HG03354 (cell line): ENCODE data around the gene TRPT1.

ENCODE experiments used
- ATAC-seq: cut with Tn5 transposase; IDR thresholded peaks from one replicate; pipeline ENCODE4 v1.9.1; 2021; ENCODE audit warnings: mild to moderate bottlenecking; ENCODE audit not compliant: unreplicated experiment, poor library complexity, severe bottlenecking

TRPT1 gene

DNA sequence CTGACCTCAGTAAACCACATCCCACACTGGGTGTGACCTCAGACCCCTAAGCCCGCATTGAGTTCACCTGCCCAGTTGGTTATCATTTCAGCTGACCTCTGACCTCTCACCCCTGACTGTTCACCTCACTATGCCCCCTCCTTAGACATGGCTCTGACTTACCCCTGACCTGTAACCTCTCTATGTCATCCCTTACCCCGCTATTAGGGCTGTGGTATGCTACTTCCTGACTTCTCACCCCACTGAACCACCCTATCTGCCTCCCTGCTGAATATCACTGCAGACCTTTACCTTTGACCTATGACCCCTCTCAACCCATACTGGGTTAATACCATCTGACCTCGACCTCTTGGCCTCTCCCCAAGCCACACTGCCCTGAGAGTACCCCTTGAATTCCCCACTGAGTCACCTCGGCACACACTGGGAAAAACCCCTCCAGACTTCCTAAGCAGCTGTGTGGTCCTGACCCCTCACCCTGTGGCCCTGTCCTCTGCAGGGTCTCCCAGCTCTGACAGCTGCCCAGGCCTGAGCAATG is 33.6 kb upstream of the TRPT1 start:
- no peak for ATAC-seq

DNA sequence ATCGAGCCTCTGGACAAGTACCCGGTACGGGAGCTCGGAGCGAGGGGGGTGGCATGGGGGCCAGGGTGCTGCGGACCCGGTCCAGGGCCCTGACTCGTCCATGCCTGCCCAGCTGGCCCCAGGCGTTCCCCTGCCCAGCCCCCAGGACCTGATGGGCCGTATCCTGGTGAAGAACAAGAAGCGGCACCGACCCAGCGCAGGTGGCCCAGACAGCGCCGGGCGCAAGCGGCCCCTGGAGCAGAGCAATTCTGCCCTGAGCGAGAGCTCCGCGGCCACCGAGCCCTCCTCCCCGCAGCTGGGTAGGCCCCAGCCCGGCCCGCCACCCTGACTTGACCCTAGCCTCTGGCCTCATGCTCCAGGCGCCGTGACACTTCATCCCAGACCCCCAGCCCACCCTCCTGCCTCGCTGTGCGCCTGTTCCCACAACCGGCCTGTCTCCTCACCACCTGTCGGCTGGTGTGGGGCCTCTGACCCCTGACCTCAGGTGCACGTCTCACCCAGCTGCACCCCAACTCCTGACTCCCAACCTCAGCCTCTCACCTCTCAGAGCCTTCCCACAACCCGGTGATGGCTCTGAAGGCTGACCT is 33.1 kb upstream of the TRPT1 start:
- ATAC-seq, result no peak

DNA sequence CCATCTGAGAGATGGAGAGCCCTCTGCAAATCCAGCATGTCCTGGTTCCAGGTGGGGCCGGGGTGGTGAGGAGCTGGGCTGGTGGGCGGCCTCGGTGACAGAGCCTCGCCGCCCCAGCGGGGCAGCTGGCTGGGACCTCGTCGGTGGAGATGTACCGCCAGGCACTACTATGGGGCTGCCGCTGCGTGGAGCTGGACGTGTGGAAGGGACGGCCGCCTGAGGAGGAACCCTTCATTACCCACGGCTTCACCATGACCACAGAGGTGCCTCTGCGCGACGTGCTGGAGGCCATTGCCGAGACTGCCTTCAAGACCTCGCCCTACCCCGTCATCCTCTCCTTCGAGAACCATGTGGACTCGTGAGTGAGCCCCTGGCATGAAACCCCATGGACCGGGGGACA is 32.4 kb upstream of the TRPT1 start:
- ATAC-seq, result no peak

DNA sequence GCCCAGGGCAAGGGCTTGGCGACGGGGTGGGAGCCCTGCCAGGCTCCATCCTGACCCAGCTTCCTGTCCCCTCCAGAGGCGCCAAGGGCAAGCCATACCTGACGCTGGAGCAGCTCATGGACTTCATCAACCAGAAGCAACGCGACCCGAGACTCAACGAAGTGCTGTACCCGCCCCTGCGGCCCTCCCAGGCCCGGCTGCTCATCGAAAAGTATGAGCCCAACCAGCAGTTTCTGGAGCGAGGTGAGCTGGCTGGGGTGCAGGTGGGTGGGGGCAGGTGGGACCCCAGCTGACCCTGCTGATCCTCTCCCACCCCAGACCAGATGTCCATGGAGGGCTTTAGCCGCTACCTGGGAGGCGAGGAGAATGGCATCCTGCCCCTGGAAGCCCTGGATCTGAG is 30.3 kb upstream of the TRPT1 start:
- no peak for ATAC-seq

DNA sequence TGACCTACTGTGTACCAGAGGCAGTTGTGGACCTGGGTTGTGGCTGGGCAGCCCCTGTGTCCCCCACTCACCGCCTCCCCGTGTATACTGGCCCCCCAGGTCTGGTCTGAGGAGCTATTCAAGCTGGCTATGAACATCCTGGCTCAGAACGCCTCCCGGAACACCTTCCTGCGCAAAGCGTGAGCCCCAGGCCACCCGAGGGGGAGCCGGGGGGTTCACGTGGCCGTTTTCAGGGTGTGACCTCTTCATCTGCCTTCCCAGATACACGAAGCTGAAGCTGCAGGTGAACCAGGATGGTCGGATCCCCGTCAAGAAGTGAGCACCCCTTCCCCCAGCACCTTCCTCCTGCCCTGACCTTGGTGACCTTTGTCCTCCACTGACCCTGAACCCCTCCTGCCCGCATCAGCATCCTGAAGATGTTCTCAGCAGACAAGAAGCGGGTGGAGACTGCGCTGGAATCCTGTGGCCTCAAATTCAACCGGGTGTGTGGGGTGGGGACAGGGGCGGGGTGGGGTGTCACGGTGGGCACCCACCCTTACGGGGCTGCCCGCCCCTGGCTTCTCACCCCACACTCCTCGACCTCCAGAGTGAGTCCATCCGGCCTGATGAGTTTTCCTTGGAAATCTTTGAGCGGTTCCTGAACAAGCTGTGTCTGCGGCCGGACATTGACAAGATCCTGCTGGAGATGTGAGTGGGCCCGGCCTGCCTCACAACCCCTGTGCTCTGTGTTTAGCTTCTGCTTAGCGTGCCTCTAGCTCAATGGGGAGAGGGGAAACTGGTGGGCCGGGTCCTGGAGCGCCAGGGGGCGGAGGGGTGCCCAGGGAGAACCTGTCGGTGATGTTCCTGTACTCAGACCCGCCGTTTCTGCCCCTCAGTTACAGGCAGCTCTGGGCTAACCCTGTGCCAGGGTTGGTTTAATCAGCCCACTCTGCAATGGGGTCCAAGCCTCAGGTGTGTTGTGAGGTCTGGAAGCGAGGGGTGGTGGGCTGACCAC is 29.4 kb upstream of the TRPT1 start:
- ATAC-seq, result no peak

DNA sequence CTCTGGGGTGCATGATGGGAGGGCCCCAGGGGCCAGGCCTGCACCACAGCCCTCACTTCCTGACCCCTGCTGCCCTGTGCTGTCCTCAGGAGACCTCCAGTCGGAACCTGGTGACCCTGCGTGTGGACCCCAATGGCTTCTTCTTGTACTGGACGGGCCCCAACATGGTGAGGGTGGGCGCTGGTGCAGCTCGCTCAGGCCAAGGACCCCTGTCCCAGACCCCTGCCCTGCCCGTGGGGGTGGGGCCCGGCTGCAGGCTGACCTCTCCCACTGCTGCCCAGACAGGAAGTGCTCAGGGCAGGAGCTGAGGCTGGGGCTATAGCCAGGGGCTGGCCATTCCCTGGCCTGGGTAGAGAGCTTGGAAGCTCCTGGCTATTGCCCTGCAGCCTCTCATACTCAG is 28.3 kb upstream of the TRPT1 start:
- no peak for ATAC-seq

DNA sequence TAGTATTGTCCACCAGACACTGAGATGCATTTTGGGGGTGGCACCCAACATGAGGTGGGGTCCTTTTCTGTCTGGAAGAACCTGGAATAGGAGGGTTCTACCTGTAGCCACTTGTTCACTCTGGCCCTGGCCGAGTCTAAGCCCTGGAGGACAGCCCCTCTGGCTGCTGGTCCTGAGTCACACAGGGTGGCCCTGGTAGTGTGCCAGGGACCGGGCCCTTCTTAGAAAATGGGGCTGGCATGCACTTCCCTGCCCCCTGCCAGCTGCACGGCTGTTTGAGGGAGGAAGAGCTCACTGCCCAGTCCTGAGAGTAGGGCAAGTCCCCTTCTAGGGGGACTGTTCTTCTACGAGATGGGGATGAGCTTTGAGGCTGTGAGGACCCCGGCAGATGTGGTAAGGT is 27.5 kb upstream of the TRPT1 start:
- ATAC-seq, result no peak

DNA sequence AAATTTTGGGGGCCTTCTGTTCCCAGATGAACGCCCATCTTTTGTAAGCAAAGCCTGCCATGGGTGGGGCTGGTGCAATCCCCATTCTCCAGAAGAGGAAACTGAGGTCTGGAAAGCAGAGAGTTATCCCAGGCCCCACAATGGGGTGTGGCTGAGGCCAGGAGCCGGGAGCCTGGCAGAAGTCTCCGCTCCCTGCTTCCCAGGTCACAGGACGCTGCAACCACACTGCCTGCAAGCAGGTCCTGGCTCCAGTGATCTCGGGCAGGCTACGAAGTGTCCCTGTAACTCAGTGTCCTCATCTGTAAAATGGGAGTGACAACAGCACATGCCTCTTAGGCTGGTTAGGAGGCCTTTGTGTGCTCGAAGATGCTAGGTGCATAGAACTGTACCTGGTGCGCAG is 27.1 kb upstream of the TRPT1 start:
- ATAC-seq, result no peak

DNA sequence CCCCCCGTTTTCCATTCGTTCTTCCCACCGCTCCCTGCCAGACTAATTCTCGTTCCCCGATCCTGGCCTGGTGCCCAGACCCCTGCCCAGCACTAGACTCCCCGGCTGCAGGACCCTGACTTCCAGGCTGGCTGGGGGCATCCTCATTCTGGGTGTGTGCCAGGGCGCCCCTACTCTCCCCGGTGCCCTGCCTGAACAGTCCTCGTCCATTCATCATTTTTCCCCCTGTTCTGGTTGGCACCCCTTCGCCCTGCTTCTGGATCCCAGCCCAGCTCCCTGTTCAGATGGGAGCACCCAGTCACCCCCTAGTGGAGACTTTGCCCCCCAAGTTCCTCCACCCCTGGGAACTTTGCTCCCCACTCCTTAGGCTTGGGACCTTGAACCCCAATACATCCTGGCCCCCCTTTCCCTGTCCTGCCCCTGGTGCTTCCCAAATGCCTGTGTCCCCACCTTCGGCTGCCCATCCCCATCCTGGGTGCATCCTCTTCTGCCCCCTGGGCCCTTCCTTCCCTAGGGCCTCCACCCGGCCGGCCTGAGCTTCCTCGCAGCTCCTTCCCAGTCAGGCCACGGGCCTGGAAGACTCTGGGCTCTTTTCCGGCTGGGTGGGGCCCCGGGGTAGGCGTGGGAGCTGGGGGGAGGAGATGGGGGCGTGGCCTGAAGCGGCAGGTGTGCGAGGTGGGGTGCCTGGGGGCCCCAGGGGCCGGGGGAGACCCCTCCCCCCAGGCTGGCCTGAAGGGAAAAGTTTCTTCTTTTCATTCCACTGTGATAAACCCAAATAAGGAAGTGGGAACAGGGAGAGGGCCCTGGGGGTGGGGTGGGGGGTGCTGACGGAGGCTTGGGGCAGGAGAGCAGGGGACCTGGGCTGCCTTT is 26.3 kb upstream of the TRPT1 start:
- no peak for ATAC-seq

DNA sequence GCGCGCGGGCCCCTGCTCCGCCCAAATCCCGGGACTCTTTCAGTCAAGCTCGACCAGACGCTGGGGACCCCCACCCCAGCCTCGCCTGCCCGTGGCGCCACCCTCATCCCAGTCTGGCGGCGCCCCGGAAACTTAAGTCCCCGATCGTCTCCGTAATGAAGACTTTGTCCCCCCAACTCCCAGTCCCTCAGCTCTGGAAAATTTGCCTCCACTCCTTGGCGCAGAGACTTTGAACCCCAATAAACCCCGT is 25.7 kb upstream of the TRPT1 start:
- no peak for ATAC-seq

DNA sequence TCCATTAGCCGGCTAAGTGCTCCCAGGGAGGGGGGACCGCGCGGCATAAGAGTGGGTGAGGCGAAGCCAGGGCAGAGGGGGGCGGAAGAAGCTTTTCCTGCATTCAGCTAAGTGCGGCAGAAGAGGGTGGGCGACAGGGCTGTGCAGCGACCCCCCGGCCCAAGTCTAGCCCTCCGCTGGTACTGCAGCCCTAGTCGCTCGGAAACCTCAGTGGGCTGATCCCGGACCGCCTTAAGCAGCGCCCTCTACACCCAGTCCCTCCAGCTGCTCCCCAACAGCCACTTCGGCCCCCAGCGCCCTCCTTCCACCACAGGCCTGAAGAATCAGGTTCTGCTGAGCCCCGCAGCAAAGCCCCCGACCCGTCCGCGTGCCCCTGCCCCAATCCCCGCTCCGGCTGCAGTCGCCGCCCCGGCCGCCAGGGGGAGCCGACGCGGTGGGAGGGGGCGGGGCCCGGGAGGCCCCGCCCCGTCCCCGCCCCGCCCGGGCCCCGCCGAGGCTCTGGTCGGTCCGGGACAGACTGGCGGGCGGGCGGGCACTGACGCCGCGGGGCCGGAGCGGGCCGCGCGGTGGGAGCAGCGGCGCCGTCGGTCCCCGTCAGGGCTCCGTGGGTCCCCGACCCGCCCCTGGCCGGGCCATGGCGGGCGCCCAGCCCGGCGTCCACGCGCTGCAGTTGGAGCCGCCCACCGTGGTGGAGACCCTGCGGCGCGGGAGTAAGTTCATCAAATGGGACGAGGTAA is 25.2 kb upstream of the TRPT1 start, which contains the start of gene PLCB3:
TSS of gene PLCB3 (plus strand) at position 515 of the 737 bp plus-strand sequence. CDS start at position 635, 120 bp downstream.
- no peak for ATAC-seq

DNA sequence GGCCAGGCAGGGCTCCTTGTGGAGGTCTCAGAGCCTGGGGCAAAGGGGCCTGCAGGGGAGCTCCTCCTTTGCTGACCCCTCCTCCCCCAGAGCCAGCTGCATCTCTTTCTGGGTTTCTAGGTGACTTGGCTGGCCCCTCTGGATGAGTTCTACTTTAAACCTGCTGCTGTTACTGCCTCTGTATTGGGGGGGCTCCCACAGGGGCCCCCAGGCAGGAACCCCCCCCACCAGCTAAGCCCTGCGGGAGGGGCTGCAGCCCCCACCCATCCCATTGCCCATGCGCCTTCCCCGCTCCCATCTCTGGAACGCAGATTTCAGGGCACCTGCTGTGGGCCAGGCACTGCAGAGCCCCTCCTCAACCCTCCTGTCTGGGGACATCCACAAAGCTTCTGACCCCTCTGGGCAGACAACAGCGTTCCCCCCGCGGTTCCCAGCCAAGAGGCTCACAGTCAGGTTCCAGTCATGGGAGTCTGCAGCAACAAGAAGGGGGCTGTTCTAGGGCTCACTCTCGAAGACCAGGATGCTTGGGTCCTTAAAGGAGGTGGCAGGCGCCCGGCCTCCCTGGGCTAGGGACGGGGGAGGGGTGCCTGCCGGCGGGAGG is 24.5 kb upstream of the TRPT1 start:
- no peak for ATAC-seq

DNA sequence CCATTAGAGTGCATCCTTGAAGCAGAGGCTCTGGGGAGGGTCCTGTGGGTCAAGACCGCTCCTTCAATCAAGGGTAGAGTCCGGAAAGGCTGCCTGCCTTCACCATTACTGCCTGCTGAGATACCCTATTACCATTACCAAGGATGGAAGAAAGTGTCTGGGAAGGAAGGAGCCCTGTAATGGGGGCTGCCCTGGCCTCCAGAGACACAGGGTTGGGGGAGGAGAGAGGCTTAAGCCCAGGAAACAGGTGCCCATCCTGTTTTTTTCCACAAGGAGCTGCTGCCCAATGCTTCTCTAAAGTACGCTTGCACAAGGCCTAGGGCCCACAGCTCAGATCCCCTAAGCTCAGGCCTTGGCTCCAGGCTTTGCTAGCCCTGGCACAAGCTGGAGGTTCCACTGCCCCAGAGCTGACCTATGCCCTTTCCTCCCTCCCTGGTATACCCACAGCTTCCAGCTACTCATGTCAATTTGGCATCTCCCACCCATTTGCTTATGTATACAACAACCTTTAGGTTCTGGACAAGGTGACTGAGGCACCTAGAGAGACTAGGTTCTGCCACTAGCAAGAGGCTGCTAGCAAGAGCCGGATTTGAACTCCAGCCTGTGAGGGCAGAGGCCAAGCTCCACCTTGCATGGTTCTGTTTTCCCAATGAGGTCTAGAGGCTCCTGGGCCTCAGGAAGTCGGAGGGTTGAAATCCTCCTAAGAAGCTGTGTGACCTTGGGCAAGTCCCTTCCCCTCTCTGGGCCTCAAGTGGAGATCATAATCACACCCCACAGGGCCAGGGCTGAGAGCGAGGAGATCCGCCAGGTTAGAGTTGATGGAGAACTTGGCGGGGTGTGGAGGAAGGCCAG is 23.8 kb upstream of the TRPT1 start:
- ATAC-seq, result no peak

DNA sequence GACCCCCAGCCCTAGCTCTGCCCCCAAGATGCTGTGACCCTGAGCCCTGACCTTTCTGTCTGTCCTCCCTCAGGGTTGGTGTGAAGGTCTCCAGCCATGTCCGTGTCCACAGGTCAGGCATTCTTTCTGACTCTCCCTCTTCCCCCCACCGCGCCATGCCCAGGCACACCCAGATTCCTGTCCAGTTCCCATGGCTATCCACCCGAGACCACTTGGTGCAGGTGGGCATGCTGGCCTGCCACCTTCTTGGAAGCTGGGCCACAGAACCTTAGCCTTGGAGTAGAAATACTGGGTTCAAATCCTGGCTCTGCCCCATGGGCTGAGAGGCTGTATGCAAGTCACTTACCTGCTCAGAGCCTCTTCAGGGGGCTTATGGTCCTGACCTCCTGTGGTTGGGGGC is 23.1 kb upstream of the TRPT1 start:
- ATAC-seq, result no peak

DNA sequence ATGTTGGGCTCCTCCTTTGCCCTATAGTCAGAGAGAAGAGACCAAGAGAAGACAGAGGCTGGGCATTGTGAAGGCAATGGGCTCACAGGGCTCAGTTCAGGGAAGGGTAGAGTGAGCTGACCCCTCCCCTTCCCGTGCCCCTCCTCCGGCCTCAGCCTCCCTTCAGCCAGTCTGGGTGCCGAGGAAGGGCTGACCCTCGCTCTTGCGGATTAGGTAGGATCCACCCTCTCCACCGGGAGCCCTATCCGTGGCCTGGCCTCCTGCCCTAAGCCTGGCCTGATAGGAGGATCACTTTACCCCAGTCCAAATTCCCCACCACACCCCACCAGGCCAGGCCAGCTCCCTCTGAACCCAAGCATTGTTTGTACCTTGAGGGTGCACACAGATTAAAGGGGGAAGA is 22.6 kb upstream of the TRPT1 start:
- ATAC-seq, result no peak

DNA sequence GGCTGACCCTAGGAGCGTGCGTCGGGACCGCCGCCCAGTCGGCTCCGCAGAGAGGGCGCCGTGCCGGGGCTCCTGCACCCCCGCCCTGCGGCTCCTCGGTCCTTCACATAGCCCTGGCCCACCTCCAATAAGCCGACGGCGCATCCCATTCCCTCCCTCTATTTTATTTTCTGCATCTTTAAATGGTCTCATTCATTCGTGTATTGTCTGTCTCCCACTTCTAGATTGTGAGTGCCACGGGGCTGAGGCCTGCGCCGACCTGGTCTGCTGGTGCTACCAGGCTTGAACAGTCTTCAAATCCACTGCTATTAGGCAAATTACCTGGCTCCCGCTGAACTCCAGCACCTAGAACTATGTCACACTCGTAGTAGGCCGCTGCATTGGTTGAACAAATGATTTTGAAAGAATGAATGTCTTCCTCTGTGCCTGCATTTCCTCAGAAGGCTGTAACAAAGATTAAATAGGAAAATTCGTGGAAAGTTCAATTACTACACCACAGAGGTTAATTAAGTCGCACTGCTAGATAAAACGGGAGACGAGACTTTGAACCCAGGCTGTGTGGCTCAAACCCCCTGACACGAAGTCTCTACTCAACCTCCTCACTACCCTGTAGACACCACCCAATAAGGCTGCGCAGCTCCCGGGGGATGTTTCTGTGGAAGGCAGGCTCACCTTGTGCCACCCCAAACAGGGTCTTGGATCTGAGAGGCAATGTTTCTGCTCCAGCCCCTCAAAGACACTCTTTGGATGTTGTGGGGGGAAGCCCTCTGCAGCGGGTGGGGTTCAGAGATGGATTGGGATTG is 21.9 kb upstream of the TRPT1 start:
- no peak for ATAC-seq

DNA sequence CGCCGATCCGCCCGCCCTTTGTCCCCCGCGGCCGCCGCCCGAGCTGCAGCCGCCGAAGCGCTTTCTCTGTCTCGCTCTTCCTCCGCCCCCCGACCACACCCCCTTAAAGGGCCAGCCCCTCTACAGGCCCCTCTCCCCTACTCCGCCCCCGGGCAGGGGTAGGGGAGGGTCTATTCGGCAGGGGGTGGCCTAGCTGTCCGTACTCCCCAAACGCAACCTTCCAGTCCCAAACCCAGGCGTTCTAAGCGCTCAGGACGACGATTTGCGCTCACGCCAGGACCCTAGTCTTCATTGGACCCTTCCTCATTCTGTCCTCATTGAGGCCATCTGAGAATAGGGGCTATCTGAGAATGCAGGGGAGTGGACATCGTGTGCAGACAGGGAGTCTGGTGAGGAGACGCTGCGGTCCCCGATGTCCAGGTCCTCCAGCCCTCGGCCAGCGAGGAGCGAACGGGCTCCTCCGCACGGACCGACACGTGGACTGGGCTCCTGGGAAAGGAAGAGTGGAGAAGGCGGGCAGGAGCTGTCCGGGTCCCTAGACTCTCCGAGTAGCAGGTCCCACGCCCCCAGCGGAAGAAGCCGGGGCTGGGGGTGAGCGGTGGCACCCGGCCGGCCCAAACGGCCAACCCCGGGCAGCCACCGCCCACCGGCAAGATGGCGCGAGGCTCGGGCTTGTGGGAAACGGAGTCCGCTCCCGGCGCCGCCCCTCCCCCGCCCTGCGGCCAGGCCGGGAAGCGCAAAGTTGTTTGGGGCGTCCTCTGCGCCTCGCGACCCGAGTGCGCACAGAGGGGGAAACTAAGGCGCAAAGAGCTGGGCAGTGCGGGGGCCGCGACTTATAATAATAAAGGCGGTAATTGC is 21.1 kb upstream of the TRPT1 start, which contains the start of gene PPP1R14B:
TSS of gene PPP1R14B (minus strand) at position 73 of the 858 bp plus-strand sequence. CDS start 270 bp downstream, outside the sequence.
- peak; percentile 41 for ATAC-seq
